Testis (tissue), 3 donors: ENCODE results near the gene SIRT6. TPM values are rescaled to one million over a fixed set of nuclear protein-coding genes. Genes with fewer than 3 reads are reported as not detected.
"Not testable (repeated sequence)": the region's sequence is repeated elsewhere in the genome, so short reads cannot be mapped to it uniquely, and the experiment has no call there.

Experiments used
- DNase-seq: peaks from one replicate; pipeline ENCODE4 v3.0.0-alpha.2; 2019
- H3K27ac ChIP-seq, 2 donors: fragments of 200-600 bp; sonication (generic); one replicate each; pipeline ENCODE4 v1.5.1; 2019
- H3K27me3 ChIP-seq: fragments of 200-600 bp; sonication (generic); one replicate; pipeline ENCODE4 v1.5.1; 2019
- H3K36me3 ChIP-seq: fragments of 200-600 bp; sonication (generic); one replicate; pipeline ENCODE4 v1.5.1; 2017; ENCODE audit warnings: low read depth; ENCODE audit errors: missing control alignments
- H3K4me1 ChIP-seq: fragments of 200-600 bp; sonication (generic); one replicate; pipeline ENCODE4 v1.5.1; 2019
- H3K4me3 ChIP-seq, 2 donors: fragments of 200-600 bp; sonication (generic); one replicate each; pipeline ENCODE4 v1.5.1; 2017 to 2019
- H3K9me3 ChIP-seq: fragments of 200-600 bp; sonication (generic); one replicate; pipeline ENCODE4 v1.5.1; 2017
- POLR2A ChIP-seq: fragments of 450-650 bp; IDR thresholded peaks from one replicate; pipeline ENCODE4 v1.6.1; 2017; ENCODE audit warnings: antibody characterized with exemption, mild to moderate bottlenecking, moderate library complexity
- whole genome bisulfite sequencing, 2 donors: methylation state at CpG; one replicate each; pipeline ENCODE4 v1.1.5; 2018; 5-methylcytosine and 5-hydroxymethylcytosine counted together
- intact Hi-C: fragments of 100-400 bp; cut with DNase I; formaldehyde crosslinking; loops from one replicate; pipeline ENCODE4 v1.15.1; 2023; ENCODE audit warnings: low total_unique reads
- polyA plus RNA-seq: library from polyadenylated mRNA; stranded (reverse); fragments of 350-450 nt; fragmentation: Illumina TruSeq; extraction: RNeasy Lipid Tissue Mini Kit (QIAGEN cat#74804); gene quantifications from one replicate; pipeline ENCODE4 v1.2.3, GENCODE V29; 2014; ENCODE audit warnings: low read depth, low replicate concordance; ENCODE audit not compliant: insufficient read depth
- total RNA-seq, 2 donors: library from RNA; depleted of rRNA; stranded (reverse); fragments of >200 nt; gene quantifications; one replicate each; pipeline ENCODE4 v1.2.3, GENCODE V29; 2016
- TF ChIP-seq, protein P1 (sequence below), 3 experiments: fragments of 450-650 bp in 2 of 3; fragments of 200-600 bp in 1 of 3; sonication (generic) in 1 of 3; IDR thresholded peaks; one replicate each; pipeline ENCODE4 v1.5.1; 2016 to 2019; ENCODE audit warnings: antibody characterized with exemption in 3 of 3, mild to moderate bottlenecking in 2 of 3, moderate library complexity in 1 of 3

SIRT6 gene
- total and polyA plus RNA-seq, 3 donors from 2014 or later = 14.7 to 29.2 (median 22.0) TPM

DNA sequence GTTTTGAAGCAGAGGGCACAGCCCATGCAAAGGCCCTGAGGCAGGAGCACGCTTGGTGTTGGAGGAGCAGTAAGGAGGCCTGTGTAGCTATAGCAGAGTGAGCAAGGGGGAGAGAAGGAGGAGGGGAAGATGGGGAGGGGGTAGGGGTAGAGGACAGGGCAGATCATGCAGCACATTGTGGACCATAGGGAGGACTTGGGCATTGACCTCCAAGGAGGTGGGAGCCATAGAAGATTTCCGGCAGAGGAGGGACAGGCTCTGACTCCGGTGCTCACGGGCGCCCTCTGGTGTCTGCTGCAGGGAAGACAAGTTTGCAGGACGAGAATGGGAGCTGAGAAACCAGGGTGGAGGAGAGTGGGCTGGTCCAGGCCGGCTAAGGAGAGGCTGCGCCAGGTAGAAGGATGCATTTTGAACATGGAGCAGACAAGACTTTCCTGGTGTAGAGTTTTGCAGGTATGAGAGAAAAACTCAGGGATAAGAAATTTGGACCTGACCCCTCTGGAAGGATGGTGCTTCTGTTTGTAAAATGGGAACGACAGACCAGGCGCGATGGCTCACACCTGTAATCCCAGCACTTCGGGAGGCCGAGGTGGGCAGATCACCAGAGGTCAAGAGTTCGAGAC lies 42.6 kb downstream of the SIRT6 start:
- Histone ChIP-seq H3K36me3 (no peaks in the 10 kb centered on the region), H3K27me3 (no peaks in the 10 kb centered on the region), H3K4me1 (no peaks in the 10 kb centered on the region), H3K27ac (no peak overlapping the region), H3K4me3 (no peak overlapping the region), H3K9me3 (no peaks in the 10 kb centered on the region)
- WGBS, 2 donors = 28 to 29% methylated on average over 14 of the region's 14 CpGs
- DNase-seq = peak; percentile 85
- TF ChIP-seq POLR2A = no peak
- TF ChIP-seq, protein P1, sequence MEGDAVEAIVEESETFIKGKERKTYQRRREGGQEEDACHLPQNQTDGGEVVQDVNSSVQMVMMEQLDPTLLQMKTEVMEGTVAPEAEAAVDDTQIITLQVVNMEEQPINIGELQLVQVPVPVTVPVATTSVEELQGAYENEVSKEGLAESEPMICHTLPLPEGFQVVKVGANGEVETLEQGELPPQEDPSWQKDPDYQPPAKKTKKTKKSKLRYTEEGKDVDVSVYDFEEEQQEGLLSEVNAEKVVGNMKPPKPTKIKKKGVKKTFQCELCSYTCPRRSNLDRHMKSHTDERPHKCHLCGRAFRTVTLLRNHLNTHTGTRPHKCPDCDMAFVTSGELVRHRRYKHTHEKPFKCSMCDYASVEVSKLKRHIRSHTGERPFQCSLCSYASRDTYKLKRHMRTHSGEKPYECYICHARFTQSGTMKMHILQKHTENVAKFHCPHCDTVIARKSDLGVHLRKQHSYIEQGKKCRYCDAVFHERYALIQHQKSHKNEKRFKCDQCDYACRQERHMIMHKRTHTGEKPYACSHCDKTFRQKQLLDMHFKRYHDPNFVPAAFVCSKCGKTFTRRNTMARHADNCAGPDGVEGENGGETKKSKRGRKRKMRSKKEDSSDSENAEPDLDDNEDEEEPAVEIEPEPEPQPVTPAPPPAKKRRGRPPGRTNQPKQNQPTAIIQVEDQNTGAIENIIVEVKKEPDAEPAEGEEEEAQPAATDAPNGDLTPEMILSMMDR (IDR thresholded peaks at IDR 0.05) = peak; percentile 36 to 83 (median 71)
- intact Hi-C loops = no loop called here

DNA sequence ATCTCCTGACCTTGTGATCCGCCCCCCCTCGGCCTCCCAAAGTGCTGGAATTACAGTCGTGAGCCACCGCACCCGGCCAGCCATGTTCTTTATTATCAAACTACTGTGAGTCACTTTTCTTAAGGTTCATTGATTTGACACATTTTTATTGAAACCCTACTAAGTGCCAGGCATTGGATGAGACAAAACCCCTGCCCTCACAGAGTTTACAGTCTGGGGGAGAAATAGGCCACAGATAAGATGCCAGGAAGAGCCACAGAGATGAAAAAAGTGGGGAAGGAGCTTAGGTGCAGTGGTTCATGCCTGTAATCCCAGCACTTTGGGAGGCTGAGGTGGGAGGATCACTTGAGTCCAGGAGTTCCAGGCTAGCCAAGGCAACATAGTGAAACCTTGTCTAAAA lies 43.9 kb downstream of the SIRT6 start:
- 82 to 84% methylated on average over 5 of the region's 5 CpGs for WGBS, 2 donors
- no peaks in the 10 kb centered on the region for H3K4me1 ChIP-seq
- no peak overlapping the region for H3K4me3 ChIP-seq
- no peaks in the 10 kb centered on the region for H3K36me3 ChIP-seq
- H3K27ac ChIP-seq = no peak overlapping the region
- H3K9me3 ChIP-seq = no peaks in the 10 kb centered on the region
- no peak for TF ChIP-seq POLR2A
- TF ChIP-seq, protein P1 (IDR thresholded peaks at IDR 0.05) = no peak
- intact Hi-C loops = no loop called here
- no peaks in the 10 kb centered on the region for H3K27me3 ChIP-seq
- DNase-seq = no peak

DNA sequence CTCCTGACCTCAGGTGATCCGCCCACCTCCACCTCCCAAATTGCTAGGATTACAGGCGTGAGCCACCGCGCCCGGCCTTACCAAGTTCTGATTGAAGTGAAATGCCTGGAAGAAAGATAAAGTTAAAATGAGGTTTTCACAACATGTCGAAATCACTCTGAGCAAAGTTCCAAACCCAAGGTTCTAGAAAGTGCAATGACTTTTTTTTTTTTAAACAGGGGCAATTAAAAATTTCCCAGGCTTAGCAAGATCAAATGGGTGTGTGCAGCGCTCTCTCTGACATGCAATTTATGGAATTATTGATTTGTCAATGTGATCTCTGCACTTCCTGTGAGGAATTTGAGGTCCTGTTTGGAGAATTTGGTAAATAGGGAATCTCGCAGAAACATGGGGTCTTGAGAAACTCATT lies 45.7 kb downstream of the SIRT6 start:
- intact Hi-C loops = no loop called here
- Histone ChIP-seq H3K27ac (no peak overlapping the region), H3K27me3 (no peaks in the 10 kb centered on the region), H3K4me3 (no peak overlapping the region), H3K4me1 (no peaks in the 10 kb centered on the region), H3K9me3 (no peaks in the 10 kb centered on the region), H3K36me3 (no peaks in the 10 kb centered on the region)
- DNase-seq = no peak
- WGBS, 2 donors = 91 to 96% methylated on average over 8 of the region's 8 CpGs
- no peak for TF ChIP-seq POLR2A
- TF ChIP-seq, protein P1 (IDR thresholded peaks at IDR 0.05) = no peak

- WGBS, 2 donors = 89 to 91% methylated on average over 9 of the region's 9 CpGs
- DNase-seq, H3K36me3 ChIP-seq, H3K4me1 ChIP-seq, intact Hi-C loops, H3K27me3 ChIP-seq, H3K9me3 ChIP-seq, H3K4me3 ChIP-seq, H3K27ac ChIP-seq: not testable (repeated sequence)
Observed at GRCh38 chr19:4135386-4135785, 47.0 kb downstream of the SIRT6 start.

DNA sequence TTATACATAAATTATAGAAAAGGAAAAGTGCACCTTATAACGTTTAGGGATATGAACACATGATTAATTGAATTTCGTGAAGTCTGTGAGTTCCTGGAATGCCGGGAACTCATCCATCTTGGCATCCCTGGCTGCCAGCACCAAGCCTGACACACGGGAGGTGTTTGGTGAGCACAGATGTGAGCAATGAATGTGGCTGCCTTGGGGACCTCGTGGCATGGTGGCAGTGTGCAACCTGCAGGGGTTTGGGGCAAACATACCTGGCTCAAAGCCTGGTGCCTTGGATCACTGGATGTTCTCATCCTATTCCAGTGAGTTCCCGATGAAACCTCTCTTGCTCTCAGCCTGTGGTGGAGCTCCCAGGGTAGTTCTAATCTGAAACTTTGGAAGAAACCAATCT lies 48.0 kb downstream of the SIRT6 start:
- Histone ChIP-seq H3K4me1 (peaks cover 4% of the 10 kb centered on the region), H3K4me3 (no peak overlapping the region), H3K27me3 (no peaks in the 10 kb centered on the region), H3K9me3 (no peaks in the 10 kb centered on the region), H3K36me3 (no peaks in the 10 kb centered on the region), H3K27ac (no peak overlapping the region)
- DNase-seq = no peak
- TF ChIP-seq, protein P1 (IDR thresholded peaks at IDR 0.05) = no peak
- intact Hi-C loops = no loop called here
- 38 to 41% methylated on average over 6 of the region's 6 CpGs for WGBS, 2 donors
